ENCODE results near the gene TSPAN6. TPM values are rescaled to one million over a fixed set of nuclear protein-coding genes. Genes with fewer than 3 reads are reported as not detected.

The TSPAN6 gene
- total and polyA plus RNA-seq, 4 donors = 42.6 to 97.6 (median 54.6) TPM

GRCh38 chrX:100647739-100648138 is 11.1 kb upstream of the TSPAN6 start:
- Histone ChIP-seq H3K9ac (ENCODE audit: low read depth in 1 of 2, low read length in 2 of 2) (no peak overlapping the region), H3K4me1 (ENCODE audit: control insufficient read depth in 4 of 4, insufficient read depth in 4 of 4, low read length in 3 of 4) (peaks cover 13 to 45% (median 34%) of the 10 kb centered on the region in 4 donors), H3K36me3 (ENCODE audit: control insufficient read depth in 4 of 4, insufficient read depth in 3 of 4, low read depth in 1 of 4, low read length in 3 of 4) (no peaks in the 10 kb centered on the region), H3K4me3 (ENCODE audit: low read depth in 1 of 3, low read length in 3 of 3) (no peak overlapping the region), H3K27ac (ENCODE audit: low read depth in 1 of 2, low read length in 2 of 2) (peak overlapping the region; percentile 36 to 95), H3K9me3 (ENCODE audit: control insufficient read depth in 4 of 4, low read length in 3 of 4) (no peaks in the 10 kb centered on the region), H3K27me3 (ENCODE audit: control insufficient read depth in 4 of 4, insufficient read depth in 4 of 4, low read length in 3 of 4) (peaks cover 0 to 5% (median 0%) of the 10 kb centered on the region in 4 donors)
- DNase-seq (ENCODE audit: low spot score) = no peak
- WGBS = 70% methylated on average over 2 of the region's 2 CpGs
- TF ChIP-seq HNF4G (IDR thresholded peaks at IDR 0.05) = no peak
- no peak for TF ChIP-seq ATF3 (IDR thresholded peaks at IDR 0.05)
- no peak for TF ChIP-seq EGR1 (IDR thresholded peaks at IDR 0.05; ENCODE audit: low read depth in 2 of 2)
- TF ChIP-seq HNF4A (conservative IDR thresholded peaks at IDR 0.05) = no peak
- no peak for TF ChIP-seq GABPA (IDR thresholded peaks at IDR 0.05 in 1 of 2, conservative IDR thresholded peaks at IDR 0.05 in 1 of 2)
- TF ChIP-seq FOXA1 (IDR thresholded peaks at IDR 0.05) = no peak
- TF ChIP-seq SP1 (IDR thresholded peaks at IDR 0.05) = no peak
- no peak for TF ChIP-seq NR2F2 (IDR thresholded peaks at IDR 0.05)
- no peak for TF ChIP-seq ZBTB33 (IDR thresholded peaks at IDR 0.05)
- TF ChIP-seq YY1 (IDR thresholded peaks at IDR 0.05) = no peak
- TF ChIP-seq RXRA (IDR thresholded peaks at IDR 0.05) = no peak
- no peak for TF ChIP-seq MAX (IDR thresholded peaks at IDR 0.05)
- TF ChIP-seq REST (IDR thresholded peaks at IDR 0.05) = no peak
- TF ChIP-seq TAF1 (conservative IDR thresholded peaks at IDR 0.05) = no peak
- TF ChIP-seq FOXA2 (IDR thresholded peaks at IDR 0.05) = no peak
- TF ChIP-seq CTCF (IDR thresholded peaks at IDR 0.05; ENCODE audit: low read depth, low read length, missing input control) = no peak
- TF ChIP-seq RAD21 (IDR thresholded peaks at IDR 0.05) = no peak
- no peak for TF ChIP-seq JUND (IDR thresholded peaks at IDR 0.05)

Data from liver (tissue), 9 donors.